OCI-LY3 (cell line): Measurements from ENCODE around the gene MED28.

Source experiments
- H2AFZ ChIP-seq: fragments of 200-600, 300-600 bp; shearing (Covaris generic); 2 replicates; pipeline ENCODE4 v1.6.0; 2014; ENCODE audit warnings: antibody characterized with exemption, low read depth, low read length
- H3K27ac ChIP-seq: fragments of 200-600, 300-600 bp; sonication (generic); 2 replicates; pipeline ENCODE4 v1.5.1; 2014; ENCODE audit warnings: mild to moderate bottlenecking, low read length, moderate library complexity, mixed read lengths
- H3K27me3 ChIP-seq: fragments of 200-600, 300-600 bp; sonication (generic); 2 replicates; pipeline ENCODE4 v1.6.1; 2014; ENCODE audit warnings: low read depth, low read length, mixed read lengths
- H3K36me3 ChIP-seq: fragments of 200-600, 300-600 bp; sonication (generic); replicated peaks from 2 replicates; pipeline ENCODE3; 2014; ENCODE audit warnings: low read depth, low read length, mixed read lengths
- H3K4me1 ChIP-seq: fragments of 300-600, 200-600 bp; sonication (generic); 2 replicates; pipeline ENCODE4 v1.6.1; 2014; ENCODE audit warnings: low read length, mixed read lengths
- H3K4me2 ChIP-seq: fragments of 200-600, 300-600 bp; sonication (generic); 2 replicates; pipeline ENCODE4 v1.6.1; 2014; ENCODE audit warnings: low read length, mixed read lengths
- H3K4me3 ChIP-seq: fragments of 300-600, 200-600 bp; sonication (generic); 2 replicates; pipeline ENCODE4 v1.5.1; 2014; ENCODE audit warnings: antibody characterized with exemption, mild to moderate bottlenecking, low read length, moderate library complexity
- H3K79me2 ChIP-seq: fragments of 300-600, 200-600 bp; shearing (Covaris generic); 2 replicates; pipeline ENCODE4 v1.6.1; 2014; ENCODE audit warnings: mild to moderate bottlenecking, low read length, mixed read lengths
- H3K9ac ChIP-seq: fragments of 300-600, 200-600 bp; shearing (Covaris generic); 2 replicates; pipeline ENCODE4 v1.6.0; 2014; ENCODE audit warnings: mild to moderate bottlenecking, low read length, moderate library complexity
- H3K9me3 ChIP-seq: fragments of 200-600, 300-600 bp; shearing (Covaris generic); 2 replicates; pipeline ENCODE4 v1.6.1; 2014; ENCODE audit warnings: low read length, mixed read lengths; ENCODE audit not compliant: insufficient read depth
- H4K20me1 ChIP-seq: fragments of 200-600, 300-600 bp; sonication (generic); 2 replicates; pipeline ENCODE4 v1.6.1; 2016; ENCODE audit warnings: low read length, mixed read lengths; ENCODE audit not compliant: insufficient read depth
- CTCF ChIP-seq: fragments of 200-600, 300-600 bp; sonication (generic); IDR thresholded peaks from 2 replicates; pipeline ENCODE4 v1.5.1; 2014; ENCODE audit warnings: antibody characterized with exemption, low read length, low read depth
- EZH2phosphoT487 ChIP-seq: fragments of 200-600 bp; shearing (Covaris generic); IDR thresholded peaks from 2 replicates; pipeline ENCODE4 v1.6.1; 2018; ENCODE audit warnings: antibody characterized with exemption, mixed run types, low read depth

The MED28 gene

GRCh38 chr4:17576932-17577664, 37.3 kb upstream of the MED28 start, which contains the start of gene LAP3:
TSS of gene LAP3 (plus strand) at chr4:17577198. CDS start at chr4:17577466, 268 bp downstream.
- no peaks in the 10 kb centered on the region for H3K27me3 ChIP-seq

GRCh38 chr4:17577665-17578481, 36.6 kb upstream of the MED28 start:
- H3K4me1 ChIP-seq = peaks cover 9% of the 10 kb centered on the region
- H4K20me1 ChIP-seq = 0 out of 2 replicates have a peak, but pooled peaks cover 4% of the 10 kb centered on the region
- peaks cover 18% of the 10 kb centered on the region for H3K36me3 ChIP-seq
- peak overlapping the region; percentile 33; the same call in 1 of the 2 replicates for H2AFZ ChIP-seq
- H3K79me2 ChIP-seq = peaks cover 23% of the 10 kb centered on the region
- TF ChIP-seq CTCF = peak; percentile 11; the same call in 1 of the 2 replicates
- no peak for TF ChIP-seq EZH2phosphoT487
- H3K4me2 ChIP-seq = peak overlapping the region; percentile 99
- no peaks in the 10 kb centered on the region for H3K27me3 ChIP-seq
- peak overlapping the region; percentile 58 for H3K27ac ChIP-seq
- peak overlapping the region; percentile 90 for H3K4me3 ChIP-seq
- H3K9me3 ChIP-seq = no peaks in the 10 kb centered on the region
- peak overlapping the region; percentile 88 for H3K9ac ChIP-seq

More at GRCh38 chr4:17576932-17577664, 37.3 kb upstream of the MED28 start, which contains the start of gene LAP3:
- H3K27ac ChIP-seq = peak within 1 kb of the TSS; percentile 58
- H3K4me3 ChIP-seq = peak within 1 kb of the TSS; percentile 90
- H3K79me2 ChIP-seq = peaks cover 23% of the 10 kb centered on the region
- H4K20me1 ChIP-seq = 0 out of 2 replicates have a peak, but pooled peaks cover 4% of the 10 kb centered on the region
- H3K4me2 ChIP-seq = peak within 1 kb of the TSS; percentile 99
- H3K9me3 ChIP-seq = no peaks in the 10 kb centered on the region
- peak within 1 kb of the TSS; percentile 88 for H3K9ac ChIP-seq
- peaks cover 9% of the 10 kb centered on the region for H3K4me1 ChIP-seq
- H3K36me3 ChIP-seq = peaks cover 10% of the 10 kb centered on the region
- H2AFZ ChIP-seq = peak within 1 kb of the TSS; percentile 83; the same call in 1 of the 2 replicates
- TF ChIP-seq EZH2phosphoT487 = no peak

- peak overlapping the region; percentile 99 for H3K4me2 ChIP-seq
- H3K4me3 ChIP-seq = peak overlapping the region; percentile 90
- H3K9ac ChIP-seq = peak overlapping the region; percentile 88
- H3K79me2 ChIP-seq = peaks cover 23% of the 10 kb centered on the region
- no peaks in the 10 kb centered on the region for H3K27me3 ChIP-seq
- H2AFZ ChIP-seq = peak overlapping the region; percentile 1; the same call in 1 of the 2 replicates
- H3K27ac ChIP-seq = peak overlapping the region; percentile 58; the same call in 1 of the 2 replicates
- 0 out of 2 replicates have a peak, but pooled peaks cover 4% of the 10 kb centered on the region for H4K20me1 ChIP-seq
- no peaks in the 10 kb centered on the region for H3K9me3 ChIP-seq
- peaks cover 9% of the 10 kb centered on the region for H3K4me1 ChIP-seq
- H3K36me3 ChIP-seq = peaks cover 22% of the 10 kb centered on the region
- TF ChIP-seq CTCF (no peak), EZH2phosphoT487 (no peak)
Observed at GRCh38 chr4:17578482-17578891, 36.0 kb upstream of the MED28 start.

GRCh38 chr4:17580969-17581368, 33.5 kb upstream of the MED28 start:
- no peak overlapping the region for H3K9ac ChIP-seq
- no peak overlapping the region for H3K27ac ChIP-seq
- H3K36me3 ChIP-seq = peaks cover 34% of the 10 kb centered on the region
- H3K4me1 ChIP-seq = peaks cover 9% of the 10 kb centered on the region
- no peaks in the 10 kb centered on the region for H3K27me3 ChIP-seq
- peaks cover 23% of the 10 kb centered on the region for H3K79me2 ChIP-seq
- H3K4me3 ChIP-seq = no peak overlapping the region
- H4K20me1 ChIP-seq = 0 out of 2 replicates have a peak, but pooled peaks cover 4% of the 10 kb centered on the region
- no peaks in the 10 kb centered on the region for H3K9me3 ChIP-seq
- no peak overlapping the region for H2AFZ ChIP-seq
- H3K4me2 ChIP-seq = no peak overlapping the region
- TF ChIP-seq CTCF (no peak), EZH2phosphoT487 (no peak)
